Mesenchymal stem cell (in vitro differentiated cells and primary cell): ENCODE results near the gene KLHDC10.

Experiments
- DNase-seq: peaks from one replicate; pipeline ENCODE4 v3.0.0-alpha.2; 2013
- H2AFZ ChIP-seq: one replicate; pipeline ENCODE4 v1.6.1; 2013; ENCODE audit warnings: low read depth, mild to moderate bottlenecking, control low read depth, inconsistent platforms, low read length, moderate library complexity
- H2AK5ac ChIP-seq: 2 replicates; pipeline ENCODE4 v1.6.1; 2013; ENCODE audit warnings: low read length, moderate library complexity, mild to moderate bottlenecking, inconsistent platforms; ENCODE audit not compliant: severe bottlenecking
- H2BK120ac ChIP-seq: one replicate; pipeline ENCODE4 v1.6.1; 2013; ENCODE audit warnings: low read depth, mild to moderate bottlenecking, inconsistent platforms, low read length, moderate library complexity
- H2BK12ac ChIP-seq, 2 experiments: one replicate each; pipeline ENCODE4 v1.6.1; 2013; ENCODE audit warnings: inconsistent platforms in 2 of 2, low read length in 2 of 2, mild to moderate bottlenecking in 2 of 2, moderate library complexity in 2 of 2, control low read depth in 1 of 2
- H2BK15ac ChIP-seq: one replicate; pipeline ENCODE4 v1.6.1; 2013; ENCODE audit warnings: mild to moderate bottlenecking, low read depth, inconsistent platforms; ENCODE audit not compliant: poor library complexity, severe bottlenecking
- H2BK5ac ChIP-seq: 2 replicates; pipeline ENCODE4 v1.6.1; 2013; ENCODE audit warnings: low read depth, mild to moderate bottlenecking, low read length, control low read depth, inconsistent platforms; ENCODE audit not compliant: poor library complexity, severe bottlenecking
- H3K14ac ChIP-seq, 2 experiments: one replicate each; pipeline ENCODE4 v1.6.1; 2013; ENCODE audit warnings: inconsistent platforms in 2 of 2, low read length in 2 of 2, control low read depth in 1 of 2, mild to moderate bottlenecking in 1 of 2, moderate library complexity in 1 of 2
- H3K18ac ChIP-seq, 2 experiments: one replicate each; pipeline ENCODE4 v1.6.1; 2013; ENCODE audit warnings: inconsistent platforms in 2 of 2, low read length in 2 of 2, control low read depth in 1 of 2, low read depth in 1 of 2, mild to moderate bottlenecking in 1 of 2
- H3K23ac ChIP-seq, 2 experiments: one replicate each; pipeline ENCODE4 v1.6.1; 2013; ENCODE audit warnings: inconsistent platforms in 2 of 2, low read length in 2 of 2, mild to moderate bottlenecking in 2 of 2, moderate library complexity in 2 of 2, control low read depth in 1 of 2
- H3K27ac ChIP-seq: 2 replicates; pipeline ENCODE4 v1.5.1; 2013; ENCODE audit warnings: mild to moderate bottlenecking, moderate library complexity, low read length, control low read depth, inconsistent platforms; ENCODE audit not compliant: poor library complexity, severe bottlenecking
- H3K27me3 ChIP-seq, 2 experiments: 2 replicates each; pipeline versions ENCODE4 v1.6.1 to v1.7.0; 2013; ENCODE audit warnings: low read length in 2 of 2, mild to moderate bottlenecking in 2 of 2, moderate library complexity in 2 of 2, control low read depth in 1 of 2, inconsistent platforms in 1 of 2; ENCODE audit not compliant: control insufficient read depth in 1 of 2, insufficient read depth in 1 of 2
- H3K36me3 ChIP-seq, 2 experiments: 2 replicates each; pipeline versions ENCODE4 v1.6.1 to v1.7.0; 2013; ENCODE audit warnings: low read length in 2 of 2, control low read depth in 1 of 2, inconsistent platforms in 1 of 2, low read depth in 1 of 2, mild to moderate bottlenecking in 1 of 2; ENCODE audit not compliant: insufficient read depth in 2 of 2, control insufficient read depth in 1 of 2
- H3K4ac ChIP-seq, 2 experiments: one replicate each; pipeline ENCODE4 v1.6.1; 2013; ENCODE audit warnings: inconsistent platforms in 2 of 2, low read length in 2 of 2, mild to moderate bottlenecking in 2 of 2, moderate library complexity in 2 of 2, control low read depth in 1 of 2, low read depth in 1 of 2
- H3K4me1 ChIP-seq: 2 replicates; pipeline ENCODE4 v1.6.1; 2013; ENCODE audit warnings: low read depth, low read length, control low read depth; ENCODE audit not compliant: control insufficient read depth, insufficient read depth
- H3K4me2 ChIP-seq: 2 replicates; pipeline ENCODE4 v1.6.1; 2013; ENCODE audit warnings: low read length, mild to moderate bottlenecking, inconsistent platforms; ENCODE audit not compliant: poor library complexity, severe bottlenecking
- H3K4me3 ChIP-seq, 2 experiments: 2 replicates each; pipeline versions ENCODE4 v1.5.1 to v1.7.0; 2013; ENCODE audit warnings: low read length in 2 of 2, mild to moderate bottlenecking in 2 of 2, control low read depth in 1 of 2, low read depth in 1 of 2; ENCODE audit not compliant: insufficient read depth in 1 of 2
- H3K79me1 ChIP-seq: replicated peaks from 2 replicates; pipeline ENCODE4 v1.6.1; 2013; ENCODE audit warnings: mild to moderate bottlenecking, control low read depth, low read length, inconsistent platforms; ENCODE audit not compliant: poor library complexity, severe bottlenecking
- H3K9ac ChIP-seq: 2 replicates; pipeline ENCODE4 v1.7.0; 2013; ENCODE audit warnings: mild to moderate bottlenecking, low read length, moderate library complexity
- H3K9me3 ChIP-seq: 2 replicates; pipeline ENCODE4 v1.7.0; 2013; ENCODE audit warnings: mild to moderate bottlenecking, low read length; ENCODE audit not compliant: control insufficient read depth
- H4K8ac ChIP-seq: one replicate; pipeline ENCODE4 v1.6.1; 2013; ENCODE audit warnings: inconsistent platforms, mild to moderate bottlenecking, low read length, moderate library complexity
- H4K91ac ChIP-seq: one replicate; pipeline ENCODE4 v1.6.1; 2013; ENCODE audit warnings: mild to moderate bottlenecking, low read length, inconsistent platforms
- WGBS: methylation state at CpG from one replicate; pipeline ENCODE4 v1.1.7; 2013; ENCODE audit warnings: mixed read lengths; 5-methylcytosine and 5-hydroxymethylcytosine counted together

KLHDC10 gene

GRCh38 chr7:130114374-130114773, 44.0 kb downstream of the KLHDC10 start:
- no peak overlapping the region for H2BK120ac ChIP-seq

GRCh38 chr7:130114776-130115175, 44.4 kb downstream of the KLHDC10 start:
- Histone ChIP-seq H2BK15ac (no peak overlapping the region), H3K36me3 (peaks cover 5 to 12% of the 10 kb centered on the region in 2 experiments), H3K4me3 (no peak overlapping the region), H3K4ac (no peak overlapping the region), H2BK120ac (no peak overlapping the region), H4K8ac (no peak overlapping the region), H2BK5ac (no peak overlapping the region), H3K14ac (no peak overlapping the region), H2BK12ac (no peak overlapping the region), H3K4me1 (no peaks in the 10 kb centered on the region), H3K4me2 (no peak overlapping the region), H3K79me1 (peaks cover 9% of the 10 kb centered on the region), H3K9me3 (no peaks in the 10 kb centered on the region), H2AK5ac (no peak overlapping the region), H3K27ac (no peak overlapping the region), H3K9ac (no peak overlapping the region), H2AFZ (no peak overlapping the region), H3K18ac (no peak overlapping the region), H3K27me3 (no peaks in the 10 kb centered on the region), H3K23ac (no peak overlapping the region), H4K91ac (no peak overlapping the region)
- 97% methylated on average over 2 of the region's 2 CpGs for WGBS
- no peak for DNase-seq

More at GRCh38 chr7:130114374-130114773, 44.0 kb downstream of the KLHDC10 start:
- H2AFZ ChIP-seq = no peak overlapping the region
- H2AK5ac ChIP-seq = no peak overlapping the region
- DNase-seq = no peak
- no peaks in the 10 kb centered on the region for H3K9me3 ChIP-seq
- H2BK15ac ChIP-seq = no peak overlapping the region
- H2BK5ac ChIP-seq = no peak overlapping the region
- H3K4me2 ChIP-seq = no peak overlapping the region
- no peak overlapping the region for H4K8ac ChIP-seq
- no peak overlapping the region for H3K27ac ChIP-seq
- H2BK12ac ChIP-seq = no peak overlapping the region
- H3K27me3 ChIP-seq = no peaks in the 10 kb centered on the region
- no peak overlapping the region for H3K18ac ChIP-seq
- H3K36me3 ChIP-seq = peaks cover 5 to 11% of the 10 kb centered on the region in 2 experiments
- H3K4ac ChIP-seq = no peak overlapping the region
- peaks cover 9% of the 10 kb centered on the region for H3K79me1 ChIP-seq
- no peak overlapping the region for H3K14ac ChIP-seq
- H3K9ac ChIP-seq = no peak overlapping the region
- no peak overlapping the region for H3K23ac ChIP-seq
- no peak overlapping the region for H3K4me3 ChIP-seq
- H4K91ac ChIP-seq = no peak overlapping the region
- H3K4me1 ChIP-seq = no peaks in the 10 kb centered on the region

- Histone ChIP-seq H3K27me3 (no peaks in the 10 kb centered on the region), H2BK15ac (no peak overlapping the region), H3K4me2 (no peak overlapping the region), H3K4ac (no peak overlapping the region), H3K27ac (no peak overlapping the region), H2BK5ac (no peak overlapping the region), H2AK5ac (no peak overlapping the region), H3K4me1 (no peaks in the 10 kb centered on the region), H3K36me3 (peaks cover 12 to 45% of the 10 kb centered on the region in 2 experiments), H3K9ac (no peak overlapping the region), H2BK12ac (no peak overlapping the region), H3K14ac (no peak overlapping the region), H4K91ac (no peak overlapping the region), H2BK120ac (no peak overlapping the region), H3K23ac (no peak overlapping the region), H2AFZ (no peak overlapping the region), H4K8ac (no peak overlapping the region), H3K79me1 (peaks cover 10% of the 10 kb centered on the region), H3K18ac (no peak overlapping the region), H3K9me3 (no peaks in the 10 kb centered on the region), H3K4me3 (no peak overlapping the region)
- WGBS = 86% methylated on average over 4 of the region's 5 CpGs
- DNase-seq = no peak
Measured at GRCh38 chr7:130118294-130118693, 48.0 kb downstream of the KLHDC10 start.

- no peak overlapping the region for H2AFZ ChIP-seq
- H3K23ac ChIP-seq = no peak overlapping the region
- H2BK12ac ChIP-seq = no peak overlapping the region
- H4K8ac ChIP-seq = no peak overlapping the region
- no peak overlapping the region for H3K9ac ChIP-seq
- H4K91ac ChIP-seq = no peak overlapping the region
- no peak overlapping the region for H3K4ac ChIP-seq
- no peak overlapping the region for H3K18ac ChIP-seq
- H3K79me1 ChIP-seq = peaks cover 10% of the 10 kb centered on the region
- H3K4me1 ChIP-seq = no peaks in the 10 kb centered on the region
- no peak overlapping the region for H2BK15ac ChIP-seq
- no peak overlapping the region for H3K4me2 ChIP-seq
- DNase-seq = no peak
- 98% methylated on average over 4 of the region's 4 CpGs for WGBS
- no peak overlapping the region for H3K4me3 ChIP-seq
- H2AK5ac ChIP-seq = no peak overlapping the region
- H3K27me3 ChIP-seq = no peaks in the 10 kb centered on the region
- no peak overlapping the region for H2BK5ac ChIP-seq
- no peak overlapping the region for H2BK120ac ChIP-seq
- no peak overlapping the region for H3K27ac ChIP-seq
- H3K9me3 ChIP-seq = no peaks in the 10 kb centered on the region
- no peak overlapping the region for H3K14ac ChIP-seq
- peaks cover 12 to 50% of the 10 kb centered on the region in 2 experiments for H3K36me3 ChIP-seq
Measured at GRCh38 chr7:130118801-130119200, 48.5 kb downstream of the KLHDC10 start.
